Natural killer cell (primary cell): ENCODE results near the gene MYD88. TPM values are rescaled to one million over a fixed set of nuclear protein-coding genes. Genes with fewer than 3 reads are reported as not detected.
"Not testable (repeated sequence)": the region's sequence is repeated elsewhere in the genome, so short reads cannot be mapped to it uniquely, and the experiment has no call there.

Experiments used
- ATAC-seq, 3 donors: fragments of 150-1000 bp in 2 of 3; fragments of 200-7000 bp in 1 of 3; cut with Tn5 transposase; 1 replicate in 1 of 3; 2 replicates in 2 of 3; pipeline ENCODE4 v1.10.0; 2021; ENCODE audit warnings: mild to moderate bottlenecking in 2 of 3, moderate library complexity in 2 of 3
- DNase-seq, 2 donors: peaks; one replicate each; pipeline versions ENCODE4 v3.0.0 to v3.0.0-alpha.2; 2013 to 2021; ENCODE audit warnings: mixed read lengths in 1 of 2
- H3K27ac ChIP-seq: one replicate; pipeline ENCODE4 v1.5.1; 2013; ENCODE audit warnings: mild to moderate bottlenecking, low read length
- H3K27me3 ChIP-seq: one replicate; pipeline ENCODE4 v1.6.1; 2013; ENCODE audit warnings: low read length; ENCODE audit not compliant: control insufficient read depth, insufficient read depth
- H3K36me3 ChIP-seq: one replicate; pipeline ENCODE4 v1.6.1; 2013; ENCODE audit warnings: low read length; ENCODE audit not compliant: control insufficient read depth, insufficient read depth
- H3K4me1 ChIP-seq: one replicate; pipeline ENCODE4 v1.6.1; 2013; ENCODE audit warnings: low read length; ENCODE audit not compliant: control insufficient read depth, insufficient read depth
- H3K4me3 ChIP-seq: one replicate; pipeline ENCODE4 v1.5.1; 2013; ENCODE audit warnings: low read length
- H3K9me3 ChIP-seq: one replicate; pipeline ENCODE4 v1.6.1; 2013; ENCODE audit warnings: low read length; ENCODE audit not compliant: control insufficient read depth, insufficient read depth
- H3K27ac Mint-ChIP-seq, 2 donors: one replicate each; pipeline ENCODE4 v1.8.0; 2022; ENCODE audit warnings: mild to moderate bottlenecking in 2 of 2, mixed read lengths in 2 of 2, moderate library complexity in 1 of 2
- H3K27me3 Mint-ChIP-seq, 2 donors: one replicate each; pipeline ENCODE4 v1.8.0; 2022; ENCODE audit warnings: low read depth in 2 of 2, mixed read lengths in 2 of 2
- H3K36me3 Mint-ChIP-seq: one replicate; pipeline ENCODE4 v1.8.0; 2022; ENCODE audit warnings: mixed read lengths
- H3K4me1 Mint-ChIP-seq, 2 donors: one replicate each; pipeline ENCODE4 v1.8.0; 2022; ENCODE audit warnings: mixed read lengths in 2 of 2
- H3K4me3 Mint-ChIP-seq: one replicate; pipeline ENCODE4 v1.8.0; 2022; ENCODE audit warnings: mild to moderate bottlenecking, moderate library complexity, mixed read lengths
- H3K9me3 Mint-ChIP-seq, 2 donors: one replicate each; pipeline ENCODE4 v1.8.0; 2022; ENCODE audit warnings: mixed read lengths in 2 of 2
- WGBS: methylation state at CpG from one replicate; pipeline ENCODE4 v1.1.7; 2013; ENCODE audit warnings: missing lambda C conversion rate; ENCODE audit not compliant: insufficient coverage; 5-methylcytosine and 5-hydroxymethylcytosine counted together
- intact Hi-C: fragments of 100-400 bp; cut with micrococcal nuclease; formaldehyde crosslinking; loops from one replicate; pipeline ENCODE4 v1.14.2; 2022
- total RNA-seq, 4 donors: library from RNA; stranded (reverse); fragments of 120-200 nt in 1 of 4; gene quantifications; one replicate each; pipeline versions ENCODE4 v1.2.3 to v1.2.4, GENCODE V29; 2013 to 2022
- TF ChIP-seq, protein P1 (sequence below): fragments of 200-600 bp; IDR thresholded peaks from one replicate; pipeline ENCODE4 v1.8.0; 2022; ENCODE audit warnings: antibody characterized with exemption

Gene MYD88
- total RNA-seq, 3 donors from 2014 or later (not counting 1 experiment from before 2014, with no cell fraction given): 60.5 to 71.0 (median 67.7) TPM

DNA sequence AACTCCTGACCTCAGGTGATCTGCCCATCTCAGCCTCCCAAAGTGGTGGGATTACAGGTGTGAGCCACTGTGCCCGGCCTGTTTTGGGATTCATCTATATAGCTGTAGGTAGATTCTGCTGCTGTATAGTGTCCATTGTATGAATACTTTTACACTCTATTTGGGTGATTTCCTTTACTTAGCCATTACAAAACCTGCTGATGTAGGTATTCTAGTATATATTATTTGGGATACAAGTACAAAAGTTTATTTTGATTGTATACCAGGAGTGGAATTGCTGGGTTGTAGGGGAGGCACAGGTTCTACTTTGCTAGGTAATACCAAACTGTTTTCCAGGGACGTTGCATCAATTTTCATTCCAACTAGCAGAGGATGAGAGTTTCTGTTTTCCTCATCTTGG is 17.4 kb downstream of the MYD88 start:
- H3K27ac Mint-ChIP-seq: no peak overlapping the region
- no peaks in the 10 kb centered on the region for H3K9me3 Mint-ChIP-seq
- H3K36me3 Mint-ChIP-seq: no peaks in the 10 kb centered on the region
- Histone ChIP-seq H3K4me1 (peaks cover 14% of the 10 kb centered on the region), H3K4me3 (no peak overlapping the region), H3K27me3 (no peaks in the 10 kb centered on the region), H3K27ac (no peak overlapping the region), H3K9me3 (no peaks in the 10 kb centered on the region), H3K36me3 (no peaks in the 10 kb centered on the region)
- TF ChIP-seq, protein P1, sequence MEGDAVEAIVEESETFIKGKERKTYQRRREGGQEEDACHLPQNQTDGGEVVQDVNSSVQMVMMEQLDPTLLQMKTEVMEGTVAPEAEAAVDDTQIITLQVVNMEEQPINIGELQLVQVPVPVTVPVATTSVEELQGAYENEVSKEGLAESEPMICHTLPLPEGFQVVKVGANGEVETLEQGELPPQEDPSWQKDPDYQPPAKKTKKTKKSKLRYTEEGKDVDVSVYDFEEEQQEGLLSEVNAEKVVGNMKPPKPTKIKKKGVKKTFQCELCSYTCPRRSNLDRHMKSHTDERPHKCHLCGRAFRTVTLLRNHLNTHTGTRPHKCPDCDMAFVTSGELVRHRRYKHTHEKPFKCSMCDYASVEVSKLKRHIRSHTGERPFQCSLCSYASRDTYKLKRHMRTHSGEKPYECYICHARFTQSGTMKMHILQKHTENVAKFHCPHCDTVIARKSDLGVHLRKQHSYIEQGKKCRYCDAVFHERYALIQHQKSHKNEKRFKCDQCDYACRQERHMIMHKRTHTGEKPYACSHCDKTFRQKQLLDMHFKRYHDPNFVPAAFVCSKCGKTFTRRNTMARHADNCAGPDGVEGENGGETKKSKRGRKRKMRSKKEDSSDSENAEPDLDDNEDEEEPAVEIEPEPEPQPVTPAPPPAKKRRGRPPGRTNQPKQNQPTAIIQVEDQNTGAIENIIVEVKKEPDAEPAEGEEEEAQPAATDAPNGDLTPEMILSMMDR: no peak
- H3K27me3 Mint-ChIP-seq: no peaks in the 10 kb centered on the region
- H3K4me3 Mint-ChIP-seq: no peak overlapping the region
- no peak for DNase-seq
- WGBS: 93% methylated on average over 1 of the region's 2 CpGs
- intact Hi-C loops: no loop called here
- H3K4me1 Mint-ChIP-seq: peaks cover 11 to 19% of the 10 kb centered on the region in 2 donors
- ATAC-seq: no peak

DNA sequence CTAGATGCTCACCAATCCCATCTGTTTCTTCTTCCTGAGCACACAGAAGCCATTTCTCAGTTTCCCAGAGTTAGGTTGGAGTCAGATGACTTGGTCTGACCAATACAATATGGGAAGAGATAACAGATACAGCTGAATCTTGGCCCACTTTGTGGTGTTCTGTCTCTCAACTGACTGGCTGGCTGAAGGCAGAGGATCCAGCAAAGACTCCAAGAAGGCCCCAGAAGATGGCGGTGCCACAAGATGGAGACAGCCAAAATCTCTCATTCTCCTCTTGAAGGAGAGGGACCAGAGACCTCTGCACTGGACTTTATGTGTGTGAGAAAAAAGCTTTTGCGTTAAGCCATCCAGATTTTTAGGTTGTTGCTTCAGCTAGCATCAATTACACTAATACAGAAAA is 18.7 kb downstream of the MYD88 start:
- no peak for ATAC-seq
- no peak for DNase-seq
- H3K27me3 Mint-ChIP-seq: no peaks in the 10 kb centered on the region
- H3K9me3 ChIP-seq: no peaks in the 10 kb centered on the region
- TF ChIP-seq, protein P1: no peak
- no peaks in the 10 kb centered on the region for H3K36me3 ChIP-seq
- H3K4me3 Mint-ChIP-seq: no peak overlapping the region
- WGBS: 95% methylated on average over 2 of the region's 2 CpGs
- H3K4me1 ChIP-seq: peaks cover 3% of the 10 kb centered on the region
- intact Hi-C loops: no loop called here
- no peak overlapping the region for H3K27ac Mint-ChIP-seq
- no peaks in the 10 kb centered on the region for H3K27me3 ChIP-seq
- no peaks in the 10 kb centered on the region for H3K9me3 Mint-ChIP-seq
- no peak overlapping the region for H3K27ac ChIP-seq
- peaks cover under 1 to 6% of the 10 kb centered on the region in 2 donors for H3K4me1 Mint-ChIP-seq
- H3K36me3 Mint-ChIP-seq: no peaks in the 10 kb centered on the region
- H3K4me3 ChIP-seq: no peak overlapping the region

DNA sequence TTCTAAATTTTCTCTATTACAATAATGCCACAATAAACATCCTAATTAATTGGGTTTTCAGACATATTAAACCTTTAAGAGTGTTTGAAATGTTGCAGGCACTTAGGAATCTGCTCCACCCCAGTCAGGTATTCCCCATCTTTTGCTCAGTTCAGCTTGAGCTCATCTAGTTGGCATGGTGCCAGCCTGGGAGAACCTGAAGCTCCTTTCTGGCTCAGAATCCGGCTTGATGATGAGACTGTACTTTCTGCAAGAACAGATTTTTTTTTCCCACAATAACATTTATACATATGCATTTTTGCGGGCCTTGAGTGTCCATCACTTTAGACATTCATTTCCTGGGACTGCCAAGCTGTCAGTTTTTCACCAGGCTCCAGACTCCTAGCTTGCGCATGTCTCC is 19.1 kb downstream of the MYD88 start:
- TF ChIP-seq, protein P1: no peak
- no peak overlapping the region for H3K4me3 Mint-ChIP-seq

DNA sequence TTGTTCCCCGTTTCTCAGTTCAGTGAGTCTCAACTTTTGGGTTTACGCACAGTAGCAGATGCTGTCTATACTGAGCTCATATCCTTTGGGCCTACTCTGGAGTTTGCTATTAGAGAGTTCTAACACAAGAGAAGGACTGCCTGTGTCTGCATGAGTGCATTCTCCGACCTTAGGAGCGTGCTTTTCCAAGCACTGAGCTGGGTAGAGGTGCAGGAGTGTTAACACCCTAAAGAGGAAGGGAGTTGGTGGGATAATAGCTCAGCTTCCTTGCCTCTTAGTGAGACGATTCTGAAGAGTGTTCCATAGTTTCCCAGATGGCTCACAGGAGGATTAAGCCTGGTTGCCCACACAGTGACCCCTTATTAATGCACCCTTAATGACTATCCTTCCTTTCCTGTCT is 20.0 kb downstream of the MYD88 start:
- Mint-ChIP-seq H3K4me3 (no peak overlapping the region), H3K4me1 (no peaks in the 10 kb centered on the region), H3K36me3 (no peaks in the 10 kb centered on the region), H3K27ac (no peak overlapping the region), H3K9me3 (no peaks in the 10 kb centered on the region), H3K27me3 (no peaks in the 10 kb centered on the region)
- intact Hi-C loops: no loop called here
- Histone ChIP-seq H3K4me3 (no peak overlapping the region), H3K4me1 (no peaks in the 10 kb centered on the region), H3K27ac (no peak overlapping the region), H3K9me3 (no peaks in the 10 kb centered on the region), H3K36me3 (no peaks in the 10 kb centered on the region), H3K27me3 (no peaks in the 10 kb centered on the region)
- WGBS: 76% methylated on average over 5 of the region's 5 CpGs
- DNase-seq (no peak), ATAC-seq (no peak)
- TF ChIP-seq, protein P1: no peak

More for the DNA sequence above, 19.1 kb downstream of the MYD88 start:
- H3K9me3 ChIP-seq: no peaks in the 10 kb centered on the region
- DNase-seq: no peak
- WGBS: 97% methylated on average over 3 of the region's 3 CpGs
- H3K4me1 ChIP-seq: no peaks in the 10 kb centered on the region
- no peak overlapping the region for H3K27ac Mint-ChIP-seq
- H3K4me1 Mint-ChIP-seq: peaks cover 0 to 4% of the 10 kb centered on the region in 2 donors
- no peak overlapping the region for H3K4me3 ChIP-seq
- H3K27me3 ChIP-seq: no peaks in the 10 kb centered on the region
- intact Hi-C loops: no loop called here
- H3K27ac ChIP-seq: no peak overlapping the region
- H3K36me3 ChIP-seq: no peaks in the 10 kb centered on the region
- H3K36me3 Mint-ChIP-seq: no peaks in the 10 kb centered on the region
- no peaks in the 10 kb centered on the region for H3K27me3 Mint-ChIP-seq
- no peak for ATAC-seq
- H3K9me3 Mint-ChIP-seq: no peaks in the 10 kb centered on the region

DNA sequence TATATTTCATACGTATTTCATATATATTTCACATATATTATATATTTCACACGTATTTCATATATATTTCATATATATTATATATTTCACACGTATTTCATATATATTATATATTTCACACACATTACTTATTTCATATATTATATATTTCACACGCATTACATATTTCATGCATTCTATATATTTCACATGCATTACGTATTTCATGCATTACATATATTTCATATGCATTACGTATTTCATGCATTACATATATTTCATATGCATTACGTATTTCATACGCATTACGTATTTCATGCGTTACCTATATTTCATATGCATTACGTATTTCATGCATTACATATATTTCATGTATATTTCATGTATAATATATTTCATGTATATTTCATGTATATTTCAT is 22.2 kb downstream of the MYD88 start:
- H3K9me3 Mint-ChIP-seq, DNase-seq, ATAC-seq, intact Hi-C loops, H3K4me1 ChIP-seq, H3K27ac Mint-ChIP-seq, H3K9me3 ChIP-seq, H3K4me3 ChIP-seq, H3K36me3 ChIP-seq, H3K27me3 ChIP-seq, H3K36me3 Mint-ChIP-seq, H3K27me3 Mint-ChIP-seq, H3K4me3 Mint-ChIP-seq, H3K27ac ChIP-seq: not testable (repeated sequence)
- 97% methylated on average over 4 of the region's 11 CpGs for WGBS
- H3K4me1 Mint-ChIP-seq: peaks cover 5 to 16% of the 10 kb centered on the region in 2 donors
